ENCODE results near the gene GPM6B. TPM values are rescaled to one million over a fixed set of nuclear protein-coding genes. Genes with fewer than 3 reads are reported as not detected.

Gene GPM6B
- total and polyA plus RNA-seq, 10 donors, result 2.0 to 67.1 (median 23.7) TPM

DNA sequence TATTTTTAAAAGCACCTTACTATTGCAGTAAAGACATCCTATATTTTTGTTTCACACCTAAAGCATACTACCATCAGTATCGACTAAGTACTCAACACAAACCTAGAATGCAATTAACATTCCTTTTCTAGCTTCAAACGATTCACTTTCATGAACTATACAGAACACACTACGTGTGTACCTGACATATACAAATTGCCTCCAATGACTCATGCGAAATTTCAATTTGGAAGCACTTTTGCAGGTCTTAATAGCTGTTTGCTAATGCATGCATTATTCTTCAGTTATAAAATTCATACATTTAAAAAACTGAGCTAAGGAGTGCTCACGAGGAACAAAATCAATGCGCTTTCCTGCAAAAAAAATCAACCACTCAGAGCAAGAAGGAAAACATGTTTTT is 19.7 kb upstream of the GPM6B start:
- Histone ChIP-seq H3K9me3 (no peaks in the 10 kb centered on the region), H3K4me3 (no peak overlapping the region), H3K4me1 (no peaks in the 10 kb centered on the region), H3K36me3 (no peaks in the 10 kb centered on the region), H3K27ac (no peak overlapping the region), H3K27me3 (replicated peaks in 1 of 7) (peaks cover 0 to 24% (median 0%) of the 10 kb centered on the region in 7 donors)
- intact Hi-C loops (cut with DNase I; ENCODE audit: low total_unique reads), result no loop called here
- TF ChIP-seq, protein P1, sequence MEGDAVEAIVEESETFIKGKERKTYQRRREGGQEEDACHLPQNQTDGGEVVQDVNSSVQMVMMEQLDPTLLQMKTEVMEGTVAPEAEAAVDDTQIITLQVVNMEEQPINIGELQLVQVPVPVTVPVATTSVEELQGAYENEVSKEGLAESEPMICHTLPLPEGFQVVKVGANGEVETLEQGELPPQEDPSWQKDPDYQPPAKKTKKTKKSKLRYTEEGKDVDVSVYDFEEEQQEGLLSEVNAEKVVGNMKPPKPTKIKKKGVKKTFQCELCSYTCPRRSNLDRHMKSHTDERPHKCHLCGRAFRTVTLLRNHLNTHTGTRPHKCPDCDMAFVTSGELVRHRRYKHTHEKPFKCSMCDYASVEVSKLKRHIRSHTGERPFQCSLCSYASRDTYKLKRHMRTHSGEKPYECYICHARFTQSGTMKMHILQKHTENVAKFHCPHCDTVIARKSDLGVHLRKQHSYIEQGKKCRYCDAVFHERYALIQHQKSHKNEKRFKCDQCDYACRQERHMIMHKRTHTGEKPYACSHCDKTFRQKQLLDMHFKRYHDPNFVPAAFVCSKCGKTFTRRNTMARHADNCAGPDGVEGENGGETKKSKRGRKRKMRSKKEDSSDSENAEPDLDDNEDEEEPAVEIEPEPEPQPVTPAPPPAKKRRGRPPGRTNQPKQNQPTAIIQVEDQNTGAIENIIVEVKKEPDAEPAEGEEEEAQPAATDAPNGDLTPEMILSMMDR (IDR thresholded peaks at IDR 0.05 in 8 of 11, conservative IDR thresholded peaks at IDR 0.05 in 3 of 11), result no peak
- TF ChIP-seq POLR2A (IDR thresholded peaks at IDR 0.05), result no peak
- TF ChIP-seq POLR2AphosphoS5 (IDR thresholded peaks at IDR 0.05), result no peak
- no peak for DNase-seq
- 67 to 83% (median 75%) methylated on average over 6 of the region's 6 CpGs for WGBS, 5 donors

DNA sequence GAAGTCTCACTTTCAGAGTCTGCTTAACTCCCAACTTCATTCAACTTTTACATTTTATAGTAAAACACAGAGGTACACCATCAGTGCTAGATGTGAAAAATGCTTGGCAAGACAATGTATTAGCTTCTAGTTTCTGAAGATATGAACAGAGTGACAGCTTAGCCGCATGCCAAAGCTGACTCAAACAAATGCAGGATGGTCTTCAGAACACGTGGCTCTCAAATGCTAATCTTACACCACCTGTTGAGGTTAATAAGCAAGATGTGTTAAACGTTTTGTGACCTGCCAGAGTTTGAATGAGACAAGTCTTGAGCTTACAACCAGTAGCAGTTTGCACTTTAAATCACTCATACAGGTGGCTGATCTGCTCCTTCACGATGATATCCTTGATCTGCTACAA is 18.9 kb upstream of the GPM6B start:
- WGBS, 5 donors, result 28 to 77% (median 60%) methylated on average over 4 of the region's 4 CpGs
- H3K27me3 ChIP-seq (replicated peaks in 1 of 7), result peaks cover 0 to 24% (median 0%) of the 10 kb centered on the region in 7 donors
- intact Hi-C loops (cut with DNase I; ENCODE audit: low total_unique reads), result no loop called here
- H3K36me3 ChIP-seq, result no peaks in the 10 kb centered on the region
- no peak for TF ChIP-seq POLR2A (IDR thresholded peaks at IDR 0.05)
- TF ChIP-seq, protein P1 (IDR thresholded peaks at IDR 0.05 in 8 of 11, conservative IDR thresholded peaks at IDR 0.05 in 3 of 11), result no peak
- TF ChIP-seq POLR2AphosphoS5 (IDR thresholded peaks at IDR 0.05), result no peak
- no peak overlapping the region for H3K4me3 ChIP-seq
- H3K9me3 ChIP-seq, result no peaks in the 10 kb centered on the region
- H3K27ac ChIP-seq, result no peak overlapping the region
- H3K4me1 ChIP-seq, result no peaks in the 10 kb centered on the region
- DNase-seq, result no peak

DNA sequence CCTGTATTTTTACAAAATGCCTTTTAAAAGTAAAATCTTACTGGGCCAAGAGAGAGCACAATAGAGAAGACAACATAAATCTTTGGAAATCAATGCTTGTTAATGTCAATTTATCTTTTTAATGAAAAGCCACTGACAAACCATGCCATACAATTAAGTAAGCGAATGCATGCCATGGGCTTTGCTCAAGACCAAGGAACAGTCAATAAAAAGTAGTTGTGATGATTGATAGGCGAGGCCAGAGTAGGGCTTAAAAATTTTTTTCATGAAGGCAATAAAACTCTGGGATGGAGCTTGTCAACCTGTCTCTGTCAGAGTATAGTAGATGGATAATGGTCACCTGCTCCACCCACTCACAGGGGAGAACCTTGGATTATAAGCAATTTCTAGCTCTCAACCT is 17.5 kb upstream of the GPM6B start:
- Histone ChIP-seq H3K27ac (no peak overlapping the region), H3K36me3 (no peaks in the 10 kb centered on the region), H3K4me3 (no peak overlapping the region), H3K4me1 (no peaks in the 10 kb centered on the region), H3K9me3 (no peaks in the 10 kb centered on the region), H3K27me3 (replicated peaks in 1 of 7) (peaks cover 0 to 24% (median 0%) of the 10 kb centered on the region in 7 donors)
- 77 to 94% (median 85%) methylated on average over 2 of the region's 2 CpGs for WGBS, 5 donors
- intact Hi-C loops (cut with DNase I; ENCODE audit: low total_unique reads), result no loop called here
- DNase-seq, result no peak
- TF ChIP-seq POLR2AphosphoS5 (IDR thresholded peaks at IDR 0.05) (no peak), POLR2A (IDR thresholded peaks at IDR 0.05) (no peak)
- TF ChIP-seq, protein P1 (IDR thresholded peaks at IDR 0.05 in 8 of 11, conservative IDR thresholded peaks at IDR 0.05 in 3 of 11), result no peak

DNA sequence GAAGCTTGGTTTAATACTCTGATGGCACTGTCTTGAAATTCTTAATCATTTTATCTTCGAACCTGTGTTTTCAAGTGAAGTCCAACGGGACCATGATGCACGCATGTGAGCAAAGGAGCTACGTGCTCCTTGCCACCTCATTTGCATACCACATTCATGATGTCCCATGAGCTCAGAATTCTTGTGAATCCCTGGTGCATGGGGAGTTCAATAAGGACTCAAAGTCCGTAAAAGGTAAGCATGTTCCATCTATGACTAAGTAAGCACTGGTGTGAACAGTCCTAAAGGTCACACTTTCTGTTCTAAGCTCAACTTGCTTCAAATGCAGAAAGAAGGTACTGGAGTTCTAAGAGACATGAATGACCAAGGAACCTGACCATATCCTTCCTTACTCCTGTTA is 13.1 kb upstream of the GPM6B start:
- Histone ChIP-seq H3K36me3 (no peaks in the 10 kb centered on the region), H3K9me3 (no peaks in the 10 kb centered on the region), H3K27me3 (replicated peaks in 1 of 7) (peaks cover 0 to 26% (median 0%) of the 10 kb centered on the region in 7 donors), H3K4me3 (no peak overlapping the region), H3K27ac (no peak overlapping the region), H3K4me1 (no peaks in the 10 kb centered on the region)
- DNase-seq, result no peak
- TF ChIP-seq POLR2AphosphoS5 (IDR thresholded peaks at IDR 0.05), result no peak
- TF ChIP-seq, protein P1 (IDR thresholded peaks at IDR 0.05 in 8 of 11, conservative IDR thresholded peaks at IDR 0.05 in 3 of 11), result no peak
- TF ChIP-seq POLR2A (IDR thresholded peaks at IDR 0.05), result no peak
- WGBS, 5 donors, result 78 to 91% (median 87%) methylated on average over 5 of the region's 5 CpGs
- intact Hi-C loops (cut with DNase I; ENCODE audit: low total_unique reads), result no loop called here
